Measurements from ENCODE around the gene CCDC102B. TPM values are rescaled to one million over a fixed set of nuclear protein-coding genes. Genes with fewer than 3 reads are reported as not detected.

Gene CCDC102B
- total RNA-seq, 1 donor from 2014 or later = 4.4 TPM

GRCh38 chr18:68818584-68818983 is 20.7 kb downstream of the CCDC102B start:
- ATAC-seq (ENCODE audit: poor library complexity) = no peak
- intact Hi-C loops (cut with DNase I) = no loop called here

GRCh38 chr18:68822926-68823325 is 25.0 kb downstream of the CCDC102B start:
- no peak for ATAC-seq (ENCODE audit: poor library complexity)
- intact Hi-C loops (cut with DNase I) = no loop called here
- no peak for DNase-seq

More at GRCh38 chr18:68818584-68818983, 20.7 kb downstream of the CCDC102B start:
- no peak for DNase-seq

- ATAC-seq (ENCODE audit: poor library complexity) = no peak
- intact Hi-C loops (cut with DNase I) = no loop called here
- peak; percentile 30 for DNase-seq
Observed at GRCh38 chr18:68826121-68826520, 28.2 kb downstream of the CCDC102B start.

- no peak for DNase-seq
- ATAC-seq (ENCODE audit: poor library complexity) = no peak
- intact Hi-C loops (cut with DNase I) = no loop called here
Observed at GRCh38 chr18:68830256-68831045, 32.6 kb downstream of the CCDC102B start.

GRCh38 chr18:68833756-68834155 is 35.9 kb downstream of the CCDC102B start:
- ATAC-seq (ENCODE audit: poor library complexity) (no peak), DNase-seq (no peak)
- intact Hi-C loops (cut with DNase I) = no loop called here

GRCh38 chr18:68837665-68838451 is 40.0 kb downstream of the CCDC102B start:
- intact Hi-C loops (cut with DNase I) = no loop called here
- ATAC-seq (ENCODE audit: poor library complexity) (no peak), DNase-seq (no peak)

GRCh38 chr18:68839701-68840100 is 41.8 kb downstream of the CCDC102B start:
- intact Hi-C loops (cut with DNase I) = no loop called here
- DNase-seq = no peak
- ATAC-seq (ENCODE audit: poor library complexity) = no peak

- intact Hi-C loops (cut with DNase I) = no loop called here
- no peak for DNase-seq
- no peak for ATAC-seq (ENCODE audit: poor library complexity)
Observed at GRCh38 chr18:68840554-68841263, 42.8 kb downstream of the CCDC102B start.

GRCh38 chr18:68841301-68841700 is 43.4 kb downstream of the CCDC102B start:
- DNase-seq = no peak
- ATAC-seq (ENCODE audit: poor library complexity) = no peak
- intact Hi-C loops (cut with DNase I) = no loop called here

- no peak for DNase-seq
- no peak for ATAC-seq (ENCODE audit: poor library complexity)
- intact Hi-C loops (cut with DNase I) = no loop called here
Observed at GRCh38 chr18:68842951-68843350, 45.1 kb downstream of the CCDC102B start.

GRCh38 chr18:68843473-68844089 is 45.7 kb downstream of the CCDC102B start:
- no peak for DNase-seq
- ATAC-seq (ENCODE audit: poor library complexity) = no peak
- intact Hi-C loops (cut with DNase I) = no loop called here

- intact Hi-C loops (cut with DNase I) = loop anchor here (5.0 kb wide), 1 partner anchor 1235 kb away; no protein-coding TSS in a partner anchor
- ATAC-seq (ENCODE audit: poor library complexity) (no peak), DNase-seq (no peak)
Observed at GRCh38 chr18:68847219-68847837, 49.4 kb downstream of the CCDC102B start.

GRCh38 chr18:68848242-68848641 is 50.4 kb downstream of the CCDC102B start:
- ATAC-seq (ENCODE audit: poor library complexity) (no peak), DNase-seq (no peak)
- intact Hi-C loops (cut with DNase I) = loop anchor here (5.0 kb wide), 1 partner anchor 1234 kb away; no protein-coding TSS in a partner anchor

- DNase-seq (no peak), ATAC-seq (ENCODE audit: poor library complexity) (no peak)
- intact Hi-C loops (cut with DNase I) = no loop called here
Observed at GRCh38 chr18:68854786-68855391, 57.0 kb downstream of the CCDC102B start.

GRCh38 chr18:68855491-68855890 is 57.6 kb downstream of the CCDC102B start:
- DNase-seq (no peak), ATAC-seq (ENCODE audit: poor library complexity) (no peak)
- intact Hi-C loops (cut with DNase I) = no loop called here

- DNase-seq = no peak
- ATAC-seq (ENCODE audit: poor library complexity) = no peak
Observed at GRCh38 chr18:68861365-68861764, 63.5 kb downstream of the CCDC102B start.

GRCh38 chr18:68865021-68865420 is 67.1 kb downstream of the CCDC102B start:
- no peak for DNase-seq
- ATAC-seq (ENCODE audit: poor library complexity) = no peak
- intact Hi-C loops (cut with DNase I) = no loop called here

More at GRCh38 chr18:68861365-68861764, 63.5 kb downstream of the CCDC102B start:
- intact Hi-C loops (cut with DNase I) = no loop called here

- DNase-seq (no peak), ATAC-seq (ENCODE audit: poor library complexity) (no peak)
Observed at GRCh38 chr18:68865503-68865902, 67.6 kb downstream of the CCDC102B start.

More at GRCh38 chr18:68865503-68865902, 67.6 kb downstream of the CCDC102B start:
- intact Hi-C loops (cut with DNase I) = no loop called here
